Activated CD4-positive, alpha-beta T cell treated with anti-CD3 and anti-CD28 coated beads, Interleukin-2, amount 50 U/mL, for 4 hours (primary cell): Measurements from ENCODE around the gene MYOD1.

ENCODE experiments used
- DNase-seq, 2 experiments: peaks; one replicate each; pipeline ENCODE4 v3.0.0-alpha.2; 2020

MYOD1 gene

DNA sequence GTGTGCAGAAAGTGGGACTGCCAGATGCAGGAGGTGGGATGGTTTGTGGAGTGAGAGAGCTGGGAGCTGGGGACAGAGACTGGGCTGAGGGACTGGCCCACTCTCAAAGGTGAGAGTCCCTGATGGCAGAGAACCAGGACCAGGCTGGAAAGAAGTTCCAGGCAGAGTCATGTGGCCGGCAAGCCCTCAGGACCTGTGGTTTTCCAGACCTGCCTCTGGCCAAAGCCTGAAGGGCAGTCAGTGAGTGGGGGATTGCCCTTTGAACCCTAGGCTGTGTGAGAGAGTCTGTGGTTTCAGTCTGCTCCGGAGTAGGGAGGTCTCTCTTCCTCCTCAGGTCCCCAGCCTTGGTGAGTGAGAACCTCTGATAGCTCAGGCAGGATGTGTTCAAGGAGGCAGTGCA is 32.2 kb downstream of the MYOD1 start:
- DNase-seq = no peak

DNA sequence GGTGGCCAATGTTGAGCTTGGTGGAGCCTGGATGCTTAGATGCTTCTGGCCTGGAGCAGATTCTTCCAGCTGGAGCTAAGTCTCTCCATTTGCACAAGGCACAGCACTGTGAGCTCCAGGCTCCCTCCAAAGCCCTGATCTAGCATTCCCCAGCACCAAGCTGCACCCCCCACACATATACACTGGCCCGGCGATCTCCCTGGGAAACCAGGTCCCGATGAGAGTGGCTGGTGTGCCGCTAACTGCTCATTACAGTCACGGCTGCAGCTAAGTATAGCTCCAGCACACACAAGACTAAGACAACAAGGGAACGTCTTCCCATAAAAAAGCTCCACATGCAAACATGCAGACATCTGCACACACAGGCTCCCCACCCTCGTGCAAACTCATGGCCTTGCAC is 32.8 kb downstream of the MYOD1 start:
- no peak for DNase-seq

DNA sequence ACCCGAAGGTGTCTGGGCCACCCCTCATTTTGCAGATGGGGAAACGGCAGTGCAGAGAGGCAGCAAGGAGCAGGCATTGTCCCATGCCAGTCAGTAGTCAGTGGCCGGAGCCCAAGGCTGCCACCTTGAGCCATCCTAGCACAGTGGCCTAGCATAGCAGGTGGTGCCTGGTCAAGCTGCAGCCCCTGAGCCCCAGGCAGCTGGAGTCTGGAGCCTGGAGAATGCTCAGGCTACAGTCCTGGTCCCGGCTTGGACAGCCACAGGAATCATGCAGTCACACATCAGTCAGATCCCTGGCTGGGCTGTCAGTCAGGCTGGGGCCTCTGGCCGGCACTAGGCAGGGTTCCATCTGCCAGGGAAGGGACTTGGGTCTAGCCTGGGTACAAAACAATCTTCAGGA is 33.8 kb downstream of the MYOD1 start:
- DNase-seq = no peak

DNA sequence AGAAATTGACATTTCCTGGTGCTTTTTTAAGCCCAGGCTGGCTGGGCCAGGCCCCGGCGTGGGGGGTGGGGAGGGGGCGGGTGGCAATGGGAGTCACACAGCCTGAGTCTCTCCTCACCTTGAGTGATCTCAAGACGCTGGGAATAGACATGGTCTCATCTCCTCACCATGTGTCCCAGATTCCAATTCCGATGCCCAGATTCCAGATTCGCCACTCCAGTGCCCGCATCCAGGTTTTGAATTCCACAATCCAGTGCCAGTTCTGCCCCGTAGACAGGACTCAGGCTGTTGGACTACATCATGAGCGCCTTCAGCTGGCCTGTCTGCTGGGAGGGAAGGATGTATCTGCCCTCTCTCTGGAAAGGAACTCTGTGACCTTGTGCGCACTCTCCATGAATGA is 34.3 kb downstream of the MYOD1 start:
- DNase-seq = no peak

DNA sequence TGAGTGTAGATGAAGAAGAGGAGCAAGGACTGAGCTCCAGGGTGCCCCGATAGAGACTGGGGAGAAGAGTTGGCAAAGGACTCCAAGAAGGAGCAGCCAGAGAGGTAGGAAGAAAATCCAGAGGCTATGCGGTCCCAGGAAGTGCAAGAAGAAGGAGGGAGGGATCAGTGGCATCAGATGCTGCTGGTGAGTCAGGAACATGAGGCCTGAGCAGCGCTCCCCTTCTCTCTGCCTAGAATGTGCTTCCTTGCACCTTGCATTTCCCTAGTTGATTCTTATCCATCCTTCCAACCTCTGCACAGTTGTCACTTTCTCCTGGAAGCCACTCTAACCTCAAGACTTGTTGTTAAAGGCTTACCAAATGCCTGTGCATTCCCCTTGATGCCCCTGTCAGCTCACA is 36.5 kb downstream of the MYOD1 start:
- no peak for DNase-seq

DNA sequence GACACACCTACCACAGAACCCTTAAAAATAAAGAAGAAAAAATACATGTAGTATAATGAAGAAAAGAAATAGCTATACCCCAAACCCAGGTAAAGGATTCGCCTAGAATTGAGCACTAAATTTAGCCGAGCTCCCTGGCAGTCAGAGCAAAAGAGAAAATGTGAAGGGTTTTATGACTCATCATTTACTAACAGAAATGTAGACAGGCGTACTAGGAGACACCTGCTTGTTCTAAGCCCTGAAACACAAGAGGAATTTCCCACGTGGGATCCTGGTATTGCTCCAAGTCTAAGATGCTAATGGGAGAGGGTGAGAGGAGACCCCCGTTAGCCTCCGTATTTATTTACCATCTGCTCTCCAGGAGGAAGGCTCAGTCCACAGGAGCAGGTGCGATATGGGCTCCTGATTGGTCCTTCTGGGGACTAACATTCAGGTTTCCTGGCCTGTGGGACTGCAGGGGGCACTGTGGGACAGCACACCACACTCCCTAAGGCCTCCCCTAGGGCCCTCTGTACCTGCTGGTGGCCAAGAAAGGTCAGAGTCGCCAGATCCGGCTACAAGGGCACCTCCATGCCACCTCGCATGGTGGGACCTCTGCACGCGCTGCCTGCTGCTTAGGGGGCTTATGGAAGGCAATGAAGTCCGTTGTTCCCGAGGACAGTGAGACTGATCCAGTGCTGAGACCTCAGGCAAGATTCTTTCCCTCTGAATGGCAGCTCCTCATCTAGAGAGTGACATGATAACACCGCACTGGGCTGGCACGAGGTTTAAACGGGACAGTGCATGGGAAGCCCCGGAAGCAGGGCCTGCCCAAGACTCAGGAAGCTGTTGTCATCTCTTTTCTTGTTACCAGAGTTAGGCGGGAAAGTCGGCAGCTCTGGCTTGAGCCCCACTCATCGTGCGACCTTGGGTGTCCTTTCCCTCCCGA is 41.0 kb downstream of the MYOD1 start:
- DNase-seq = no peak

DNA sequence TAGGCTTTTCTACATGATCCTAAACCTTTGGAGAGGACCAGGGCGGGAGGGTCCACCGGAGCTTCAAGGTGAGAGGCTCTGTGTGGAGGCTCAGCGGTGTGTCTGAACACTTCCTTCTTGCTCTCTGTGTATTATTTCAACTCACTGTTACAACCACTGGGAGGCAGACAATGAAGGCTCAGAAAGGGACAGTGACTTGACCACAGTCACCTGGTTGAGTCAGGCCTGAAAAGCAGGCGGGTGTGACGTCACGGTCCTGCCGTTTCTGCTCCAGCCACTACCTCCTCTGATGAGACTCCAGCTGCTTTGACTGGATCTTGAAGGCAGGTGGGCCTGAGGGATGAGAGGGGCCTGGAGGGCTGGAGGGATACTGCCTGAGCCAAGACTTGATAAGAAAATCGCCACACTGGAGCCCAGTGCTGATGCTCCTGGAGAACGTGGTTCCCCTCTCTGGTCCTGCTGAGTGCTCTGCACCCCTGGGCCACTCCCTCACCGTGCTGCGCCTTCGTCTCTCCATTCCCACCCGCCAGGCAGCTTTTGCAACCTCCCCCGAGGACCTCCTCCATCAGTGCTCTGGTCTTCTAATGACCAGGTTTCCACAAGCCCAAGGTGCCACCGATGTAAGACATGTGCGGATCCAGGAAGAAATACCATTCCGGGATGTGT is 43.1 kb downstream of the MYOD1 start:
- DNase-seq = no peak

DNA sequence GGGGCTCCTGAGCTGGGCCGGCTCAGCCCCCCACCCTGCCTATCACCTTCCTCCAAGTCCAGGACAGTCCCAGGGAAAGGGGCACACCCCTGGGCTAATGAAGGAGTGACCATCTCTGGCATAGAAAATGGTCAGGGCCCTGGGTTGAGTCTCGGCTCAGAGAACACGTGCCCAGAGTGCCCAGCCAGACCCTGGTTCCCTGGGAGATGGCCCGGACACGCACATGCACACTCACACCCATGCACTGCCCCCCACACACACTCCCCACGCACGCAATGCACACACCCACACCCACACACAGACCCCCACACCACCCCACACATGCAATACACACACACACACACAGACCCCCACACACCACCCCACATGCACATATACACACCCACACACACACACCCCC is 43.9 kb downstream of the MYOD1 start:
- no peak for DNase-seq

DNA sequence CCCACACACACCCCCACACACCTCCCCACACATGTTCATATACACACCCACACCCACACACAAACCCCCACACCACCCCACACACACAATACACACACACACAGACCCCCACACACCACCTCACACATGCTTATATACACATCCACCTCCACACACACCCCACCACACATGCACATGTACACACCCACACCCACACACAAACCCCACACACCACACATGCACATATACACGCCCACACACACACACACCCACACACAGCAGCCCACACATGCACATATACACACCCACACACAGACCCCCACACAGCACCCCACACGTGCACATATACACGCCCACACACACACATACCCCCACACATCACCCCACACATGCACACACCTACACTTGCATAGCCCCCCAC is 44.3 kb downstream of the MYOD1 start:
- no peak for DNase-seq

DNA sequence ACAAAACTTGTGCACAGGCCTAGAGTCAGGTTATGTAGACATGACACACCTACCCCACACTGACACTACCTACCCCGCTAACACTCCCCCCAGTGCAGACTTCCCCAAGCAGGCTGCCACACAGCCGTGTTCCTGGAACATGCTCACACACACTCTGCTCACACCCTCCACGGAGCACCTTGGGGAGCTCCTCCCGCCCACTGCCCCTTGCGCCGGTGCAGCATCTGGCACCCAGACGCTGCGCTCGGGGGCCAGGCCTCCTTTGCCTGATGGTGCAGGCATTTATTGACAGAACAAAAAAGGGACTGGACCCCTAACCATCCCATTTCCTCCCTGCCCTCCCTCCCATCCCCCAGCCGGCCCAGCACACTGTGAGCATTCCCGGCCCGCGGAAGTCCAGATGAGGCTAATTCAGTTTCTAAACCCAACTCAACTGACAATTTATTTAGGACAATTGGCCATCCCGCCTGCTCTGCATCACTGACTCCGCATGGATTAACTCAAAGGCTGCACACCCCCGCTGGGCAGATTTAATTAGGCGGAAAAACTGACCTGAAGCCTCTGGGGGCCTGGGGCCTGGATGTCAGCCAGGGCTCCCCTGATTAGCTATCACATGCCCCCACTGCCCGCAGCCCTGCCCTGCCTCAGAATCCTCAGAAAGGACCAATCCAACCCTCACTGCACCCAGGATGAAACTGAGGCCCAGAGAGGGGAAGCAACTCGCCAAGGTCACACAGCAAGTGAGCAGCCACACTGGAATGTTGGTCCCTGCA is 45.3 kb downstream of the MYOD1 start:
- DNase-seq = no peak

DNA sequence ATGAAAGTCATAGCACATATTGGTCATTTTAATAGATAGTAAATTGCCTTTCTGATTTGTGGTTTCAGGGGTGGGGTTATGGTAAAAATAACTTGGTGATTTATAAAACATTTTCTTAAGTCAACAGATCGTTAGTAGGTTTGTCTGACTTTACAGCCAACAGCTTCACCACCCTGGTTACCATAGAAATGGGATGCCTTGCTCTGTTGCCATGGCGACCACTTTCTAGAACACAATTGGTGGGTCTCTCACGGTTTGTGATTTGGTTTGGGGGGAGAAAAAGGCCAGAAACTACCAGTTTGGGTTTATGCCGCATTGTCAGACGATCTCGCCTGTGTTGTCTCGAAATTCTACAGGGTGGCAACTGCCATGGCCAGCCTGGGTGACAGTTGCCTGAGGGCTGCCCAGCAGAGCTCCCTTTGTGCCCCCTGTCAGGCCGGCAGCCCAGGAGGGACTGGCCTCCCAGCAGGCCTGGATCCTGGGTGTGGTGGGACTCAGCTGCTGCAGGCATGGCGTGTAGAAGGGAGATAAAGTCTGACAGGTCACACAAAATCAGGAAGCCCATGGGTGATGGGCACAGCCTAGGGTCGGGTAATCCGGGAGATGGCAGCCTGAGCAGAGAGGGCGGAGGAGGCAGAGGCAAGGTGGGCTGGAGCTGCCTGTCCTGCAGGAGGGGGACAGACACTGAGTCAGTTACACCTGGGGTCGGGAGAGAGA is 46.1 kb downstream of the MYOD1 start:
- DNase-seq = no peak

DNA sequence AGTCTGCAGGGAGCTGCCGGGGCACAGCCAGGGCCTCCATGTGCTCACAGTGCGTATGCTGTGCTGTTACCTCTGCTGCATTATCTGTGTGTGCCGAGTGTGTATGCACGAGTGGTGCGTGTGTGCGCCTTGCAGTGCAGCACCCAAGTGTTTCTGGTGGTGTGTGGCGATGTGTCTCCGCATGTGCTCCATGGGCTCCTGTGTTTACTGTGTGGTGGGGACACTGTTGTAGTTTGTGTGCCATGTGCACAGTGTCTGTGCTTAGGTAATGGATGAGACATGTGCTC is 46.6 kb downstream of the MYOD1 start:
- DNase-seq = no peak

DNA sequence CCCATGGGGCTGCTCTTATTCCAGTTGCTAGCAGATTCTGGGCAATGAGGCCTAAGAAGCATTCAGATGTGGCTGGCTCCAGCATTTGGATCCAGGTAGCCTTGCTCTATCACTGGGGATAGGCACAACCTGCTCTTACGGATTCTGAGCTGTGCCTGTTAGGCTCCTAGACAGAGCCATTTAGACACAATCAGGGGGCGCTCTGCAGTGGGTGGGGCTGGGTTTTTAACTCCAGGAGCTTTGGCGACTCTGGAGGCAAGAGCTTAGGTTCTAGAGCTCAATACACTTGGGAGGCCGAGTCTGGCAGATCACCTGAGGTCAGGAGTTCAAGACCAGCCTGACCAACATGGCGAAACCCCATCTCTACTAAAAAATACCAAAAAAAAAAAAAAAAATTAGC is 47.2 kb downstream of the MYOD1 start:
- no peak for DNase-seq

DNA sequence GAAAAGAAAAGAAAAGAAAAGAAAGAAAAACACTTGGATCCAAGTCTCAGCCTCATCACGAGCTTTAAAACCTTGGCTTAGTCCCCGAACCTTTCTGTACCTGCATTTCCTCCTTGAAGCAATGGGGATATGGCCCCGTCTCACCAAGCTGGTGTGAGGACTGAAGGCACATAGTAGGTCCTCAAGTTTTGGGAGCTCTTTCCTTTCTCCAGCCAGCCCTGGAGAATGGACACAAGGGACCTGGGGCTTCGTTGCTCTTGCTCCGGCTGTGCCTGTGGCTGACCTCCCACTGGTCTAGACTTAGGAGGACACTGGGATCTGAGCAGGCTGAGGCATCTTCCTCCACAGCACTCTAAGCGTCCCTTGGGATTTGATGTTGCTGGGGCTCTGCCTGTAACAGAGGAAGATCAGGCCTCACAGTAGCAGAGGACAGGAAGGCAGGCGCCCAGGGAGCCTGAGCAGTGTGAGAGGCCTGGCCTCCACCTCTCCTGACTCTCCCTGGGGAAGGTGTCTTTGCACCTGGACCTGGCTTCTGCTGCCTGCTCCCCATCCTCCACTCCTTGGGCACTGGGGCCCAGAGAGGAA is 48.0 kb downstream of the MYOD1 start:
- DNase-seq = no peak

DNA sequence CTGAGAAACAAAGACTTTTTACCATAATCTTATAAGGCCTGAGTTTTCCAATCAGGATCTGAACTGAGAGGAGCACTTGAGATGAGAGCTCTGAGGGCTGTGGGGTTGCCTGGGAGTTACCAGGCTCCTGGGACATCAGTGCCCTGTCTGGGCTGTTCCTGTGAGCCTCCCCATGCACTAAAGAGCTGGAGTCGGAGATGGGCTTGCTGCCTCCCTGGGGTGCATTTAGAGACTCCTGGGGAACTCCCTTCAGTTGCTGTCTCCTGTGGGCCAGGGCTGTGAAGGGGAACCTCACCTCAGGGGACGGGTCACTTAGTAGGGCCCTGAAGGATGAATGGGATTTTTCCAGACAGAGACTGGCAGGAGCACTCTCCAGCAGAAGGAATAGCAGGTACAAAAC is 48.5 kb downstream of the MYOD1 start:
- DNase-seq = no peak

DNA sequence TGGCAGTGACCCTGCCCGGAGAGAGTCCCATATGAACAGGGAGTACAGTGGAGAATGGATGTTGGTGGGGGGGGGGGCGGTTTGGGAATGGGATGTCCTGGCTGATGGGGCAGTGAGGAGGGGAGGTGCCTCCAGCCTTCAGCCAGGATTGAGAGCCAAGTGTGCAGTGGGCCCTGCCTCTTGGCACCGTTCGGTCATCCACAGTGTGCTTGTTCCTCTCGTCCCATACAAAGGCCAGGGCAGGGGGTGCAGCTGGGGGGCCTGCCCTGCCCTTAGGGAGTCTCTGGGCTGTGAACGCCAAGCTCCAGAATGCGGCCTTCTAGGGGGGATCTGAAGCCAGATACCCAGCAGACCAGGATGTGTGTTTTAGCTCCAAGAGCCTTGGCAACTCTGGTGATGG is 49.2 kb downstream of the MYOD1 start:
- no peak for DNase-seq

DNA sequence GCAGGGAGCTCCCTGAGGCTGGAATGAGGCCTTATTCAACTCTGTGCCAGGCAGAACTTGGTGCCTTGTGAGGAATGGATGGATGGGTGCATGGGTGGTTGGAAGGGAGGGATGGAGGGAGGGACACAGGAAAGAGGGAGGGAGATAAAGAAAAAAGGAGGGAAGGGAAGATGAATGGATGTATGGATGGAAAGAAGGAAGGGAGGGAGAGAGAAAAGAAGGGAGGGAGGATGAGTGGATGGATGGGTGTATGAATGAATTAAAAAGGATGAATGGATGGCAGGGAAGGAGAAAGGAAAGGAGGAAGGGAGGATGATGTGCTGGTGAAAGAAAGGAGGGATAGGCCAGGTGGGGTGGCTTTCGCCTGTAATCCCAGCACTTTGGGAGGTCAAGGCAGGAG is 49.8 kb downstream of the MYOD1 start:
- no peak for DNase-seq

DNA sequence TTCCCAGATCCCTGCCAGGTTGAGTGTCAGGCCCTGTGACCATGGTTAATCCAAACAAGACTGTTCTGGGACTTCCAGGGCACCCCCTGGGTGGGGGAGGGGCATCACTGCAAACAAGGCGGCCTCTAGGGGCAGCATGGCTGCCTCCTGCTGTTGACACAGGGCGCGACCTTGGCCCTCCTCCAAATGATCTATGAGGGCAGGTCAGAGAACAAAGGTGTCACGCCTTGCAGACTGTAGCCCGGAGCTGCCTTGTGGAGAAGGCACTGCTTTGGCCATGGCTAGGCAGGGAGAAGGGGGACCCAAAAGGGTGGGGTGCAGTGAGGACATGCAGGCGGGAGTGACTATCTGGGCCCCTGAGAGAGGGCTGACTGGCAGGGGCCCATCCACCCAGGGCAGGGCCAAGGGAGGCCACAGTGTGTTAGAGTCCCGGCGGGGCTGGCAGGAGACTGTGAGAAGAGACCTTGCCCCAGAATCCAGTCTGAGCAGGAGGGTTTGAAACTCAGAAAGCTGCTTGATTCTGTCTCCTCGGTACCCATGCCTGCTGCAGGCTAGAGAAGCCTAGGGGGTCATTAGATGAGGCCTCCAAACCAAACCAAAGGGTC is 50.8 kb downstream of the MYOD1 start:
- no peak for DNase-seq

DNA sequence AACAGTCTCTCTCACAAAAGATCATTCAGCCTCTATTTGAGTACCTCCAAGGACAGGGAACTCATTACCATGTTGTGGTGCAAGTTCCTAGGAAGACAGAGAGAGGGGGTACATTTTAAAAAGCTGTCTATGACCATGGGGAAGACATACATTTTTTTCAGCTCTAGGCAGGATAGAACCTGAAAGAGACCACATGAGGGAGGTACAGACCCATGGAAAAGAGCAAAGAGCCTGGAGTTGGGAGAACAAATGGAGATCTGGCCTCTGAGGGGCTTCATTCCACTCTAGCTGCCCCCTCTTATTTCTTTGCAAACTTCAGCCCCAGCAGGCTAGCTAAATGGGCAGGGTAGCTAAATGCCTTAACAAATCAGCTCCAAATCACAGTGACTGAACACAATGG is 51.5 kb downstream of the MYOD1 start:
- DNase-seq = no peak

DNA sequence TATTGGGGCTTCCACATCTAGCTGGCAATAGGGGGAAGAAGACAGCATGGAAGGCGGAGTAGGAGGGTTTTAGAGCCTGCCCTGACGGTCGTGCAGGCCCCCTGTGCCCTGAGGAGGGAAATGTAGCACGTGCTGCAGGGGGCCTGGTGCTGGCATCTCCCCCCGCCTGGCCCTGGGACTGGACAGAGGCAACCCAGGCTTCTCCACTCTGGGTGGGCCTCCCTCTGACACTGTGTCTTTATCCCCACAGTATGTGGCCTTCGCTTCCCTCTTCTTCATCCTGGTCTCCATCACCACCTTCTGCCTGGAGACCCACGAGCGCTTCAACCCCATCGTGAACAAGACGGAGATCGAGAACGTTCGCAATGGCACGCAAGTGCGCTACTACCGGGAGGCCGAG is 52.0 kb downstream of the MYOD1 start:
- DNase-seq = no peak
